GM19240 (cell line): ENCODE measurements around the gene NKD1.

Experiments
- DNase-seq: peaks from one replicate; pipeline ENCODE4 v3.0.0; 2011; ENCODE audit warnings: low spot score; ENCODE audit not compliant: insufficient read length

The NKD1 gene

DNA sequence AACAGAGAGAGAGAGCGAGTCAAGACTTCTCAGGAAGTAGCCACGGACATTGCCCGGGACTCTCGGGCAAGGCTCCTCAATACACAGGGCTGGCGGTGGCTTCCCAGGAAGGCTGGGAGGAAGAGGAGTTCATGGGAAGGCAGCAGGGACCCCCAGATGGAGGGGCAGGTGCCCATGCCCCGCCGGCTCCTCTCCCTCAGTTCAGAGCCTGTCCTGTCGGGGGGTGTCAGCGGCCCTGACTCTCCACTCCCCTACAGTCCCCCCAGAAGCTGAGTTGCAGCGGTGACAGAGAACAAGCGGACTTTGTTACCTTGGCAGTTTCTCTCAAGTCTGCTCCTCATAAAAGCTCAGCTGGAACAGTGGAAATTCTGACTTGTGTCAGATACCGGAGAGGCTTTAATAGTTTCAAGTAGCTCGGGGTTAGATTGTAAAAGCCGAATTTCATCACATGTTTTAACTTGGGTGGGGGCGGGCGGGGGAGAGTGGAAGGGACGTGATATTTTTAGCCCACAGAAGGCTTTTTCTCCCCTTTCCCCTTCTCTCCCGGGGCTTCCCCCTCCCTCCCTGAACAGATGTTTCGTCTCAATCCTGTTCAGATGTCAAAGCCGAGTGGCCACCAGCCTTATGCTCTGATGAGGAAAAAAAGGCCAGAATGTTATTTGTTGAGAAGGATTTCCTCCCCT, 65.2 kb downstream of the NKD1 start:
- no peak for DNase-seq

DNA sequence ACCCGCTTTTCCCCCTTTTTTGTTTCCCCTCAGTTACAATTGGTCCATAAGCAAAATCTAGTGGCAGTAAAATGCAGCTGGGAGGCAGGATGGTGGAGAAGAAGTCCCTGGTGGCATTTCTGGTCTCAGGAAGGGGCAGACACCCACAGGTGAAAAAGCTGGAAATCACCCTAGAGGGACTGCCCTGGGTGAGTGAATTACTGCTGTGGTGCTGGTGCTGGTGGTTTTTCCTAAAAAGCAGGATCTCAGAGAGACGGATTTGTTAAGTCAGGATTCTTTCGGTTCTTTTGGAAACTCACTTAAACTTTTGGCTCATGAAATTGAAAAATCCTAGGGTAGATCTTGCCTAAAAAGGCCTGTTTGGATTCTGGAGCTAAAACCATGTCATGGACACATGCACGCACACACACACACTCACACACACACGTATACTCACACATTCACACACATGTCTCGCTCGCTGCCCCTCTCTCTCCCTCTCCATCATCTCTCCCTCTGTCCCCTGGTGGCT, 65.8 kb downstream of the NKD1 start:
- DNase-seq, result no peak

DNA sequence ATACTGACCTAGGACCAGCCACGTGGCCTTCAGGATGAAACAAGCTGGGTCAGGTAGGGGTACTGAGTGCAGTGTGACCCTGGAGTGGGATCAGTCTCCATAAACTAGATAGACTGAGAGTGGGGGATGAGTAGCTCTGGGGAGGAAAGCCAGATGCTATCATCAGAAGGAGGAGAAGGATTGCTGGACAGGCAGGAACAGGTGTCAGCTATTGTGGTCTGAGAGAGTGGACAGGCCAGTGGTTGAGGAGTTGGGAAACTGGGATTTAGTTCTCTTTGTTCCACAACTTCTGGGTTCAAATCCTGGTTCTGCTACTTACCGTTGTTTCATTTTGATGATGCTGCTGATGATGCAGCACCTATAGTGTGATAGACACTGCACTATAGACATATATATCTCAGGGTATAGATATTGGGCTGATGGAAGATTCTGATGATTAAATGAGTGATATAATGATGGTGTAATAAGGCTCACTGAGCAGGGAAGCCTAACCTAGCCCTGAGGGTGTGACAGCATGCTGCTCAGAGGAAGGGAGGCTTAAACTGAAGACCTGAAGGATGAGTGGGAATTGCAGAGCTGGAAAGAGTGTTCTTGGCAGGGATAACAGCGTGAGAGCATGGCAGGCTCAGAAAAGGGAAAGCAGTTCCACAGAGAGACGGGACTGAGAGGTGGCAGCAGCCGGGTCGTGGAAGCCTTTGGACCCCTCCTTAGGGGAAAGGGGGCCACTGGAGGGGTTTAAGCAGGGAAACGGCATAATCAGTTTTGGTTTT, 66.9 kb downstream of the NKD1 start:
- no peak for DNase-seq

DNA sequence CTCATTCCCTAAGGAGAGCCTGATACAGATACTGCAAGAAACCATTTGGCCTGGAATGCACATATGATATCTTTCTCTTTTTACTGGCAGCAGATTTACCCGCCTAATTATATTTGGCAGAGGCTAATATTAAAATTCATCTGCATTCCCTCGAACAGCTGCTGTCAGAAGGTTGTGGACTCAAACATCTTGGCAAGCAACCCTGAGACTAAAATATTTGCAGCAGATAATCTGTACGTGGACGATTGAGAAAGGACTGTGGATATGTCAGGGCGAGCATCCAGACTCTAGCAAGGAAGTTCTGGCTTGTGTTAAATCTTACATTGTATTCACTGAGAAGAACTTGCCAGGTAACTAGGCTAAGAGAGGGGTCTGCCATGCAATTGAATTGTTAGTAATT, 67.7 kb downstream of the NKD1 start:
- DNase-seq, result no peak

GRCh38 chr16:50616386-50616785, 68.2 kb downstream of the NKD1 start:
- DNase-seq, result no peak

DNA sequence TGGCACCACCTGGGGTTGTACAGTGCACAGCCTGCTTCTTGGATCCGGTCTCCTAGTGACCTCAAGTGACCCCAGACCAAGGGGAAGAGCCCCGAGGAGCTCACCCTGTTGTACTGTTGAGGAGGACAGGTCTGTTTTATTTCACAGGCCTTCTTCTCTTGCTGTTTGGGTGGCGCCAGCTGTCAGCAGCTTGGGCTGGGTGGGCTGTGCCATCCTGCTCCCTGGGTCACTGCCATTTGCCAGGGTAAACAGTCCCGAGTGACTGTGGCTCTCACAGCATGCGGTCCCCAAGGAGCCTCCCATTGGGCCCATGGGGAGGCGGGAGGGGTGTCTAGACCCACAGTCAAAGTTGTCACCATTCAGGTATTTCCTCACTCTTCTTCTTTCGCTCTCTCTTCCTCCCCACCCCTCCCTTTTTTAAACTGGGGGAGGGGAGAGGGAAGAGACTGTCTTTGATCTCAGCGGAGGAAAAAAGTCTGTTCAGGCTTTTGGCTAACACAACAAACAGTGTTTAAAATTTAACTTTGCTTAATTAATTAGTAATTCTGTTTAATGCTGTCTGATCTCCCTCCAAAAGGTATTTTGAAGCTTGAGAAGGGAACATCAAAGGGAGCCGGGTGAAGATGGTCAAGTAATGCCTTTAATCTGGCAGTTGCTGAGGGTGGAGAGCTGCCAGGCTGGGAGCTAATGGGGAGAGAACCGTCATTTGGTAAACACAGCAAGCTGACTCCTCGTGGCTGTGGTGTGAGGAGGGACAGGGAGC, 68.9 kb downstream of the NKD1 start:
- no peak for DNase-seq

DNA sequence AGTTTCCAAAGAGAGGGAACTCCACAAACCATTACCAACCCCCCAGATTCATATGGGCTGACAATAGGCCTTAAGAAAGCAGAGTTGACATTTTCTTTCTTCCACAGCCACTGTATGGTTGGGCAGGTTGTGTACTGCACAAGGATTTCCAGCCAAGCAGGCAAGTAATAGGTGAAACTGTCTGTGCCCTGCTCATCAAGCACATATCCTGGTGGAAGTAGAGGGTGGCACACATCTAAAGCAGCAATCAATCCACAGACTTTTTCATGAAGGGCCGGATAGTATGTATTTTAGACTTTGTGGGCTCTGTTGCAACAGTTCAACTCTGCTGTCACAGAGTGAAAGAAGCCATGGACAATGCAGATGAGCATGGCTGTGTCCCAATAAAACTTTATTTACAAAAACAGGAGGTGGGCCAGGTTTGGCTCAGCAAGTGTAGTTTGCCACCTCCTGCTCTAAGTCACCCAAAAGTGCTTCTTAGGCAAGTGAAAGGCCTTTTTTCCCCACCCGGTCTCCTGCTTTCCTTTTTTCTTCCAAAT, 69.5 kb downstream of the NKD1 start:
- no peak for DNase-seq

DNA sequence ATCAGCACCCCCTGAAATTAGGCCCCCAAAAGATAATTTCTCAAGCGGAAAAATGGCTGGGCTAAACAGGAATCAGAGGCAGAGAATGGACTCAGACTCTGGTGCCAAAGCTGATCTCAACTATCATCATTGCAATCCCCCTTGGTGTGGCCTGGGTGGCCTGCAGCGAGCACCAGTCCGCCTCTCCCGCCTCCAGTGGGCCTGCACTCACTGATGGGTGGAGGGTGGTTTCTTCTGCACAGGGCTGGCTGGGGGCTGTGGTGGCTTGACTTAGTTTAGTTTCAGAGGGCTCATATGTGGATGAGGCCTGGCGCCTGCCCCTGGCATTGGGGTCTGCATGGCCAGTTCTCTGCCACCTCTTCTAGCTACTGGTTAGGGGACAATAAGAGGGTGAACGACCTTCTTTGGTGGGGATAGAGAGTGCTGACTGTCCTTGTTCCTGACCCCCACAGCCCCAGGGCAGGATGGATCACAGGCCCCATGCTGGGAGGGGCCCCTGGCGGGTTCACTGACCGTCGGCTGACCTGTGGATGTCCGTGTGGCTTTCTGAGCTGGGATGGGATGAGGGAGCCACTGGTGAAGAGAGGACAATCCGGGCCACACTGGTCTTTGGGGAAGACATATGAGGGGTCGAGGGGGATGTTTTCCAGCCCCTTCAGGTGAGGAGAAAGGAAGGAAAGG, 70.2 kb downstream of the NKD1 start:
- DNase-seq, result no peak

GRCh38 chr16:50619702-50620491, 71.7 kb downstream of the NKD1 start:
- no peak for DNase-seq

DNA sequence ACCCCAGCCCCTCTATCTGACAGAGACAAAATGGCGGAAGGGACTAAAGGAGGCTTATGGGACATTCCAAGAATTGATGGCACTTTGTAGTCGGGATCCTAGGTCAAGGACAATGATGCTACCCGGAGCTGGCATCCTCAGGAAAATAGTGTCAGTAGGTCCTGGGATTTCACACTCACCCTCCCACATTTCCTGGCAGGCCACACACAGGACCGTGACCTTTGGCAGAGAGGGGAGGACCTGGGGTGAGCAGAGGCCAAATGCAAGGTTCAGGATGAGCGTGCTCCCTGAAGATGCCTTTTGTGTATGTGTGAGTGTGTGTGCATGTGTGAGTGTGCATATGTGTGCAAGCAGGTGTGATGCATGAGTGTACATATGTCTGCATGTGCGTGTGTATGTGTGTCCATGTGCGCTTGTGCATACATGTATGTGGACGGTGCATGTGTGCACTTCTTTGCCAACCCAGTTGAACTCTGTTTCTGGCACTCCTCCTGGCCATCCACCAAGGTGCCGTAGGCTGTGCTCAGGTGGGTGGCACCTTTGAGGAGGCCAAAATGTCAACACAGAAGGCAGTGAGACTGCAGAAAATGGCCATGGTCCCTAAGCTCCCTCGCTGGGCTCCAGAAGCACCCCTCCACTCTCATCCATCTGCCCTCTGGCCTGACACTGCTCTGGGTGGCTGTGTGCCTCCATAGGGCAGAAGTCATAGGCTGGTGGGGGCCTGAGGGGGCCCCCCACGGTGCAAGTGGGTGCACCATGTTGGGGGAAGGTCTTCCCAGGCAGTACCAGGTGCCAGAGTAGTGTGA, 72.7 kb downstream of the NKD1 start:
- DNase-seq, result no peak

GRCh38 chr16:50621452-50621792, 73.2 kb downstream of the NKD1 start:
- DNase-seq, result no peak

DNA sequence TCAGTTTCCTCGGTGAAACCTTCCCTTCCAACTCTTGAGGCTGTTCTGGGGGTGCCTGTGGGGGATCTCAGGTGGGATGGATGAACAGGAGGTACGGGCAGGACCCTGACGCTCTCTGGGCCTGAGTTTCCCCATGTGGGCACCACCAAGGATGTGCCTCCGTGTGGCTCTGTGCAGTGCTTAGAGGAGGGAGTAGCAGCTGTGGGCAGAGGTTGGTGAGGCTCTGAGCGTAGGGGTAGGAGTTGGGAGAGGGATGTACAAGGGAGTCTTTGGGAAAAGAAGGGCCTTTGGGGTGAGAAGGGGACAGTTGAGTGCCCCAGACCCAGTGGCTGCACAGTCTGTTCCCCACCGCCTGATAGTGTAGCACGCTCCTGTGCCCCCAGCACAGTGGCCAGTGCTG, 73.8 kb downstream of the NKD1 start:
- no peak for DNase-seq

DNA sequence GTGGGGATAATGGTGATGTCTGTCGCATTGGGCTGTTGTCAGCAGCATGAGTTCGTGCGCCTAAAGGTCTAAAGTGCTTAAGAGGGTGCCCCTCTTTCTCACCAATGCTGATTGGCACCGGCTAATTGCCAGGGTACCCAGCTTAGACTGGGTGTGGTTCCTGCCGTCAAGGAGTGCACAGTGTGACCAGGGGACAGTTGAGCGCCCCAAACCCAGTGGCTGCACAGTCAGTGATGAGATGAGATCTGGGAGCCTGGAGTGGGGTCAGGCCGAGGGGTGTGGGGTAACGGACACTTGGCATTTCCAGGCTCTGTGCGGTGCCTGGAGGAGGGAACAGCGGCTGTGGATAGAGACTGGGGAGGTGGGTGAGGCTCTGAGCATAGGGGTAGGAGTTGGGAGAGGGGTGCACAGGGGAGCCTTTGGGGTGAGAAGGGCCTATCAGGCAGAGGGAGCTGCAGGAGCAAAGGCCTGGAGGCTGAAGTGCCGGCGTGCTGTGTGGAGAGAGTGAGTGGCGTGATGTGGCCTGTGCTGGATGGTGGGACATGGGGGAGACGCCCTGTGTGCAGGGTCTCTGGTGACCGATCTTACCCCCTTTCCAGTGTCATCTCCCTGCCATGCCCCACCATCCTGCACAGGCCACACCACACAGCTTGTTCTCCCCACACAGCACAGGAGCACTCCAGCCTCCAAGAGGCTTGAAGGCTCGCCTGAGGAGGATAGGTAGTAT, 74.6 kb downstream of the NKD1 start:
- no peak for DNase-seq

GRCh38 chr16:50624449-50624970, 76.3 kb downstream of the NKD1 start:
- no peak for DNase-seq

- DNase-seq, result no peak
These were observed 77.2 kb downstream of the NKD1 start for GRCh38 chr16:50625374-50625773.

DNA sequence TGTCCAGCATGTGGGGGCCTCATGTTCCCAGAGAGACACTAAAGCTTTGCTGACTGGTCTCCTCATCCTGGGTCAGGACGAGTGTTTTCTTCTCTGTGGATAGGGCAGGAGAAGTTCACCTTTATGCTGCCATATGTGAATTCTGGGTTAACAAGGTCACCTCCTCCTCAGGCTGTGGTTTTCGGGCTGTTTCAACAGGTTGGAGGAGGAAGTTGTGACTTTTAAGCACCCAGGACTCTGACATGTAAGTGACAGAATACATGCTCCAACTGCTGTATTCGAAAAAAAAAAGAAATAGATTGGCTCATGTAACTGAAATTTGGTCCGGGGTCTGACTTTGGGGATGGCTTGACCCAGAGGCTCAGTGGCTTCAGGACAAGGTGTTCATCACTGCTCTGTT, 78.7 kb downstream of the NKD1 start:
- no peak for DNase-seq

- no peak for DNase-seq
These were observed 79.2 kb downstream of the NKD1 start for GRCh38 chr16:50627419-50627818.

DNA sequence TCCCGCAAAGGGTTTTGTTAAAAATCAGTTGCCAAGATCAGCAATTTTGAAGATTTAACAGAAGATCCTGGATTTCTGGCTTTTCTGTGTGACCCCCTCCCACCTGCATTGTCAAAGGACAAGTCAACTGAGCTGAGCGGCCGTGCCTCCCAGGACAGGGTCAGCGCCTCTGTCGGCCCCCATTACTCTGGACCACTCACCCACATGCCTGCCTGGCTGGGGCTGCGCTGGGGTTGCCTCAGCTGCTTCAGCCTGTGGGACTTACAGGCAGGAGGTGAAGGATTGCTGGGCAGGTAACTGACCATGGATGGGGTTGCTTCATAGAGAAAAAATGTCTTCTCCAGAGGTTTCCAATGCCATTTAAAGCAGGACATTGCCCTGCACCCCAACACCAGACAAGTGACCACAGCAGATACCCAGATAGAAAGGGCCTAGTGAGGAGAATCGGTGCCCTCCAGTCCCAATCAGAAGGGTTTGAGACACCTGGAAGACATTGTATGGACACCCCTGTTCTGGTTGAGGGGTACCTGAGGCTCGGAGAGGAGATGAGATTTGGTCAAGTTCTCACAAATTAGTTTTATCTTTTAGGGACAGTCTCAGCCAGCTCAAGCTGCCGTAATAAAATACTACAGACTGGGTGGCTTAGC, 80.1 kb downstream of the NKD1 start:
- no peak for DNase-seq
